ENCODE measurements around the gene CACNA1D.

The CACNA1D gene

GRCh38 chr3:53585627-53586026, 91.2 kb downstream of the CACNA1D start:
- Histone ChIP-seq H3K4ac (ENCODE audit: low read length) (no peak overlapping the region), H3K4me1 (ENCODE audit: control insufficient read depth in 2 of 2, insufficient read depth in 1 of 2, low read depth in 1 of 2, low read length in 2 of 2) (peaks cover 7 to 30% of the 10 kb centered on the region in 2 donors), H3K27ac (replicated peaks; ENCODE audit: low read length) (no peak overlapping the region), H2AFZ (ENCODE audit: low read length) (no peak overlapping the region), H2AK5ac (ENCODE audit: low read depth, low read length) (no peak overlapping the region), H2BK120ac (ENCODE audit: low read depth, low read length) (no peak overlapping the region), H4K91ac (ENCODE audit: low read depth, low read length, poor library complexity) (no peak overlapping the region), H2BK5ac (ENCODE audit: low read length) (no peak overlapping the region), H2BK15ac (ENCODE audit: low read length) (no peak overlapping the region), H3K18ac (ENCODE audit: low read length) (no peak overlapping the region), H4K8ac (ENCODE audit: low read depth, low read length) (no peak overlapping the region), H3K36me3 (replicated peaks in 1 of 2; ENCODE audit: control insufficient read depth in 2 of 2, insufficient read depth in 2 of 2, low read length in 2 of 2) (no peaks in the 10 kb centered on the region), H3K23ac (ENCODE audit: low read depth, low read length, poor library complexity) (no peak overlapping the region), H3K9me3 (replicated peaks in 1 of 2; ENCODE audit: control insufficient read depth in 2 of 2, insufficient read depth in 1 of 2, low read depth in 1 of 2, low read length in 2 of 2) (peaks cover 0 to 3% of the 10 kb centered on the region in 2 donors), H3K4me3 (ENCODE audit: low read length in 2 of 2) (no peak overlapping the region), H2BK12ac (ENCODE audit: low read length) (no peak overlapping the region), H3K79me1 (ENCODE audit: low read depth, low read length) (no peaks in the 10 kb centered on the region), H3K4me2 (ENCODE audit: insufficient read depth, low read length, poor library complexity, severe bottlenecking) (no peak overlapping the region), H3K14ac (ENCODE audit: low read length) (no peak overlapping the region), H3K27me3 (ENCODE audit: control insufficient read depth in 3 of 3, insufficient read depth in 3 of 3, low read depth in 1 of 3, low read length in 3 of 3) (no peaks in the 10 kb centered on the region), H3K9ac (ENCODE audit: low read depth, low read length, poor library complexity) (no peak overlapping the region)
- WGBS, 2 donors (ENCODE audit: extremely low coverage in 2 of 2, insufficient read length in 2 of 2, insufficient replicate concordance in 1 of 2) = no CpG with 5 or more reads among the region's 6 CpGs
- DNase-seq (ENCODE audit: low spot score) = no peak

GRCh38 chr3:53588122-53588521, 93.7 kb downstream of the CACNA1D start:
- H3K18ac ChIP-seq (ENCODE audit: low read length) = no peak overlapping the region
- no peak overlapping the region for H2BK5ac ChIP-seq (ENCODE audit: low read length)
- no peak overlapping the region for H3K14ac ChIP-seq (ENCODE audit: low read length)
- peaks cover 0 to 3% of the 10 kb centered on the region in 2 donors for H3K9me3 ChIP-seq (replicated peaks in 1 of 2; ENCODE audit: control insufficient read depth in 2 of 2, insufficient read depth in 1 of 2, low read depth in 1 of 2, low read length in 2 of 2)
- H2BK15ac ChIP-seq (ENCODE audit: low read length) = no peak overlapping the region
- H3K23ac ChIP-seq (ENCODE audit: low read depth, low read length, poor library complexity) = no peak overlapping the region
- no peak for DNase-seq (ENCODE audit: low spot score)
- H3K4ac ChIP-seq (ENCODE audit: low read length) = no peak overlapping the region
- no peak overlapping the region for H3K27ac ChIP-seq (replicated peaks; ENCODE audit: low read length)
- H3K4me3 ChIP-seq (ENCODE audit: low read length in 2 of 2) = no peak overlapping the region
- no peak overlapping the region for H3K9ac ChIP-seq (ENCODE audit: low read depth, low read length, poor library complexity)
- H2AFZ ChIP-seq (ENCODE audit: low read length) = no peak overlapping the region
- H3K27me3 ChIP-seq (ENCODE audit: control insufficient read depth in 3 of 3, insufficient read depth in 3 of 3, low read depth in 1 of 3, low read length in 3 of 3) = no peaks in the 10 kb centered on the region
- no peak overlapping the region for H4K91ac ChIP-seq (ENCODE audit: low read depth, low read length, poor library complexity)
- no peak overlapping the region for H2BK12ac ChIP-seq (ENCODE audit: low read length)
- H3K4me1 ChIP-seq (ENCODE audit: control insufficient read depth in 2 of 2, insufficient read depth in 1 of 2, low read depth in 1 of 2, low read length in 2 of 2) = peaks cover 7 to 30% of the 10 kb centered on the region in 2 donors
- H3K36me3 ChIP-seq (replicated peaks in 1 of 2; ENCODE audit: control insufficient read depth in 2 of 2, insufficient read depth in 2 of 2, low read length in 2 of 2) = no peaks in the 10 kb centered on the region
- H2BK120ac ChIP-seq (ENCODE audit: low read depth, low read length) = no peak overlapping the region
- no peak overlapping the region for H2AK5ac ChIP-seq (ENCODE audit: low read depth, low read length)
- H3K79me1 ChIP-seq (ENCODE audit: low read depth, low read length) = no peaks in the 10 kb centered on the region
- no peak overlapping the region for H4K8ac ChIP-seq (ENCODE audit: low read depth, low read length)
- no peak overlapping the region for H3K4me2 ChIP-seq (ENCODE audit: insufficient read depth, low read length, poor library complexity, severe bottlenecking)
- WGBS, 2 donors (ENCODE audit: extremely low coverage in 2 of 2, insufficient read length in 2 of 2, insufficient replicate concordance in 1 of 2) = no CpG with 5 or more reads among the region's 4 CpGs

DNA sequence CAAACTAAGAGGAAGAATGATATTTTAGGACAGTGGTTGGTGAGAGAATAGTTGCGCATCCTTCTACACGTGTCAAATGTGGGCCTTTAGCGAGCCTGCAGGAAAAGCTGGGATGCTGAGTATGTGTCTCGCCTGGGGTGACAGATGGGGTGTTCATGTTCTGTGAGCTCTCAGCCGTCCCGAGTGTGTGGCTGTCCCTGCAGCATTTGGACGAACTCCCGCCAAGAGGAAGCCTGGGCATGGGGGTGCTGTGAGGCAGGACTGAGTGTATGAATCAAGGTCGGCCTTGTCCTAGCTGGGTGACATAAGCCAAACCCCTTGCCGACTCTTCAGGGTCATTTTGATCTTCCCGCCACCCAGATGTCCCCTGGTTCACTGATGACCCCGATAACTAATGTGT, 94.8 kb downstream of the CACNA1D start:
- no CpG with 5 or more reads among the region's 12 CpGs for WGBS, 2 donors (ENCODE audit: extremely low coverage in 2 of 2, insufficient read length in 2 of 2, insufficient replicate concordance in 1 of 2)
- Histone ChIP-seq H4K91ac (ENCODE audit: low read depth, low read length, poor library complexity) (no peak overlapping the region), H3K27me3 (ENCODE audit: control insufficient read depth in 3 of 3, insufficient read depth in 3 of 3, low read depth in 1 of 3, low read length in 3 of 3) (no peaks in the 10 kb centered on the region), H2AFZ (ENCODE audit: low read length) (no peak overlapping the region), H3K4ac (ENCODE audit: low read length) (no peak overlapping the region), H3K4me2 (ENCODE audit: insufficient read depth, low read length, poor library complexity, severe bottlenecking) (no peak overlapping the region), H3K18ac (ENCODE audit: low read length) (no peak overlapping the region), H4K8ac (ENCODE audit: low read depth, low read length) (no peak overlapping the region), H3K4me3 (ENCODE audit: low read length in 2 of 2) (no peak overlapping the region), H2BK5ac (ENCODE audit: low read length) (no peak overlapping the region), H3K9ac (ENCODE audit: low read depth, low read length, poor library complexity) (no peak overlapping the region), H3K27ac (replicated peaks; ENCODE audit: low read length) (no peak overlapping the region), H2BK12ac (ENCODE audit: low read length) (no peak overlapping the region), H2BK15ac (ENCODE audit: low read length) (no peak overlapping the region), H3K14ac (ENCODE audit: low read length) (no peak overlapping the region), H2AK5ac (ENCODE audit: low read depth, low read length) (no peak overlapping the region), H3K36me3 (replicated peaks in 1 of 2; ENCODE audit: control insufficient read depth in 2 of 2, insufficient read depth in 2 of 2, low read length in 2 of 2) (no peaks in the 10 kb centered on the region), H3K79me1 (ENCODE audit: low read depth, low read length) (no peaks in the 10 kb centered on the region), H3K4me1 (ENCODE audit: control insufficient read depth in 2 of 2, insufficient read depth in 1 of 2, low read depth in 1 of 2, low read length in 2 of 2) (peaks cover 7 to 30% of the 10 kb centered on the region in 2 donors), H3K23ac (ENCODE audit: low read depth, low read length, poor library complexity) (no peak overlapping the region), H2BK120ac (ENCODE audit: low read depth, low read length) (no peak overlapping the region), H3K9me3 (replicated peaks in 1 of 2; ENCODE audit: control insufficient read depth in 2 of 2, insufficient read depth in 1 of 2, low read depth in 1 of 2, low read length in 2 of 2) (peaks cover 0 to under 1% of the 10 kb centered on the region in 2 donors)
- DNase-seq (ENCODE audit: low spot score) = no peak

- Histone ChIP-seq H2BK120ac (ENCODE audit: low read depth, low read length) (no peak overlapping the region), H2BK12ac (ENCODE audit: low read length) (no peak overlapping the region), H3K9me3 (replicated peaks in 1 of 2; ENCODE audit: control insufficient read depth in 2 of 2, insufficient read depth in 1 of 2, low read depth in 1 of 2, low read length in 2 of 2) (no peaks in the 10 kb centered on the region)
These were observed 95.4 kb downstream of the CACNA1D start for GRCh38 chr3:53589806-53590205.

More at GRCh38 chr3:53589806-53590205, 95.4 kb downstream of the CACNA1D start:
- Histone ChIP-seq H3K18ac (ENCODE audit: low read length) (no peak overlapping the region), H3K14ac (ENCODE audit: low read length) (no peak overlapping the region), H3K36me3 (replicated peaks in 1 of 2; ENCODE audit: control insufficient read depth in 2 of 2, insufficient read depth in 2 of 2, low read length in 2 of 2) (no peaks in the 10 kb centered on the region), H3K27me3 (ENCODE audit: control insufficient read depth in 3 of 3, insufficient read depth in 3 of 3, low read depth in 1 of 3, low read length in 3 of 3) (no peaks in the 10 kb centered on the region), H3K27ac (replicated peaks; ENCODE audit: low read length) (no peak overlapping the region), H4K8ac (ENCODE audit: low read depth, low read length) (no peak overlapping the region), H2AFZ (ENCODE audit: low read length) (no peak overlapping the region), H3K23ac (ENCODE audit: low read depth, low read length, poor library complexity) (no peak overlapping the region), H2AK5ac (ENCODE audit: low read depth, low read length) (no peak overlapping the region), H2BK15ac (ENCODE audit: low read length) (no peak overlapping the region), H3K4me1 (ENCODE audit: control insufficient read depth in 2 of 2, insufficient read depth in 1 of 2, low read depth in 1 of 2, low read length in 2 of 2) (peaks cover 7 to 26% of the 10 kb centered on the region in 2 donors), H4K91ac (ENCODE audit: low read depth, low read length, poor library complexity) (no peak overlapping the region), H3K4me2 (ENCODE audit: insufficient read depth, low read length, poor library complexity, severe bottlenecking) (no peak overlapping the region), H2BK5ac (ENCODE audit: low read length) (no peak overlapping the region), H3K4me3 (ENCODE audit: low read length in 2 of 2) (no peak overlapping the region), H3K79me1 (ENCODE audit: low read depth, low read length) (no peaks in the 10 kb centered on the region), H3K4ac (ENCODE audit: low read length) (no peak overlapping the region), H3K9ac (ENCODE audit: low read depth, low read length, poor library complexity) (no peak overlapping the region)
- no peak for DNase-seq (ENCODE audit: low spot score)

Measured in neuronal stem cell (in vitro differentiated cells).